Measurements from ENCODE around the gene TCF4. TPM values are rescaled to one million over a fixed set of nuclear protein-coding genes. Genes with fewer than 3 reads are reported as not detected.
"Not testable (repeated sequence)": the region's sequence is repeated elsewhere in the genome, so short reads cannot be mapped to it uniquely, and the experiment has no call there.

TCF4 gene
- total and polyA plus RNA-seq, 4 donors: 4.3 to 15.3 (median 11.5) TPM

DNA sequence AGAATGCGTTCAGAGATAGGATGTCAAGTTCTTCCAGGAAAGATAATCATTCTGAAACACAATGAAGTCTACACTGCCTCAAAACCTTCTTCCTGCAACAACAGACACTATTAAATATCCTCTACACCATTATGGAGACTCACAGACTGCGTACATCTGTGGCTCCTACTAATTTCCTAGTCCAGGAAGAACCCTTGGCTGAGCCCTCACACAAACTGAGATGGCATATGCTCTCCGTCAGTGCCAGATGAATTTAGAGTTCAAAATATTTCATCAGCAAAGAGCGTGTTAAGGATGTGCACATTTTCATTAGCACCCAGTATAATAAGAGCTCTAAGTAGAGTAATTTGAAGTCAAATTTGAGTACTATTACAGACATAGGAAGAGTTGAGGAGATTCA lies 117.2 kb downstream of the TCF4 start:
- TF ChIP-seq RXRA (IDR thresholded peaks at IDR 0.05): no peak
- no peak for TF ChIP-seq SP1 (IDR thresholded peaks at IDR 0.05)
- no peak for TF ChIP-seq RAD21 (IDR thresholded peaks at IDR 0.05)
- TF ChIP-seq JUND (IDR thresholded peaks at IDR 0.05): no peak
- no peak for TF ChIP-seq FOXA2 (IDR thresholded peaks at IDR 0.05)
- TF ChIP-seq, protein P1, sequence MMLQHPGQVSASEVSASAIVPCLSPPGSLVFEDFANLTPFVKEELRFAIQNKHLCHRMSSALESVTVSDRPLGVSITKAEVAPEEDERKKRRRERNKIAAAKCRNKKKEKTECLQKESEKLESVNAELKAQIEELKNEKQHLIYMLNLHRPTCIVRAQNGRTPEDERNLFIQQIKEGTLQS (IDR thresholded peaks at IDR 0.05): no peak
- no peaks in the 10 kb centered on the region for H3K36me3 ChIP-seq (ENCODE audit: control insufficient read depth in 4 of 4, insufficient read depth in 3 of 4, low read depth in 1 of 4, low read length in 3 of 4)
- no peak for DNase-seq (ENCODE audit: low spot score)
- no peak overlapping the region for H3K4me3 ChIP-seq (ENCODE audit: low read depth in 1 of 3, low read length in 3 of 3)
- H3K9me3 ChIP-seq (ENCODE audit: control insufficient read depth in 4 of 4, low read length in 3 of 4): no peaks in the 10 kb centered on the region
- H3K27ac ChIP-seq (ENCODE audit: low read depth in 1 of 2, low read length in 2 of 2): no peak overlapping the region
- no peaks in the 10 kb centered on the region for H3K4me1 ChIP-seq (ENCODE audit: control insufficient read depth in 4 of 4, insufficient read depth in 4 of 4, low read length in 3 of 4)
- WGBS: 85% methylated on average over 4 of the region's 4 CpGs
- H3K9ac ChIP-seq (ENCODE audit: low read depth in 1 of 2, low read length in 2 of 2): no peak overlapping the region
- no peaks in the 10 kb centered on the region for H3K27me3 ChIP-seq (ENCODE audit: control insufficient read depth in 4 of 4, insufficient read depth in 4 of 4, low read length in 3 of 4)

DNA sequence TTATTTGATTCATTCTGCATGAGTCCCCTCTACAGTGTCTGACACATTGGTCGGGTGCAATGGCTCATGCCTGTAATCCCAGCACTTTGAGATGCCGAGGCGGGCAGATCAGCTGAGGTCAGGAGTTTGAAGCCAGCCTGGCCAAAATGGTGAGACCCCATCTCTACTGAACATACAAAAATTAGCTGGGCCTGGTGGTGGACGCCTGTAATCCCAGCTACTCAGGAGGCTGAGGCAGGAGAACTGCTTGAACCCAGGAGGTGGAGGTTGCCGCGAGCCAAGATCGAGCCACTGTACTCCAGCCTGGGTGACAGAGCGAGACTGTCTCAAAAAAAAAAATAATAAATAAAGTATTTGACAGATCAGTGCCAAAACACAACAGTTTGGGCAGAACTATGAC lies 118.9 kb downstream of the TCF4 start:
- H3K9ac ChIP-seq (ENCODE audit: low read depth in 1 of 2, low read length in 2 of 2): not testable (repeated sequence)
- 94% methylated on average over 8 of the region's 8 CpGs for WGBS

DNA sequence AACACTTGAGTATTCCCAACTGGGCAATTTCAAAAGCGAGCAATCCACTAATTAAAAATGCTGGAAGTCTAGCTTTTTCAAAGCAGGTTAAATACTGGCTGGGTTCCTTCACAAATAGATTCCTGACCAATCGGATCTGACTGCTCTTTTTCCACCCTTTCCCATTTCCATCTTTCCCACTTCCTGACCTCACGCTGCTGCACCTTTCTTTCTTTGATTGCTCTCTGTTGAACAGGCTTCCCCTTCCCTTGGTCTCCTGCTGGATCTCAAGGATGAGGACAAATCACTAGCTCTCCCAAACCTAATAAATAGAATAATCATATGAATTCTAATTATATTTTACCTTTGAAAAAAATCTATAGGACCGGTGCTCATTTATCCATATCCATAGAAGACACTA lies 121.2 kb downstream of the TCF4 start:
- Histone ChIP-seq H3K27ac (ENCODE audit: low read depth in 1 of 2, low read length in 2 of 2) (no peak overlapping the region), H3K9me3 (ENCODE audit: control insufficient read depth in 4 of 4, low read length in 3 of 4) (no peaks in the 10 kb centered on the region), H3K36me3 (ENCODE audit: control insufficient read depth in 4 of 4, insufficient read depth in 3 of 4, low read depth in 1 of 4, low read length in 3 of 4) (no peaks in the 10 kb centered on the region), H3K4me1 (ENCODE audit: control insufficient read depth in 4 of 4, insufficient read depth in 4 of 4, low read length in 3 of 4) (no peaks in the 10 kb centered on the region), H3K9ac (ENCODE audit: low read depth in 1 of 2, low read length in 2 of 2) (no peak overlapping the region), H3K4me3 (ENCODE audit: low read depth in 1 of 3, low read length in 3 of 3) (no peak overlapping the region), H3K27me3 (ENCODE audit: control insufficient read depth in 4 of 4, insufficient read depth in 4 of 4, low read length in 3 of 4) (no peaks in the 10 kb centered on the region)
- WGBS: 90% methylated on average over 4 of the region's 4 CpGs
- no peak for TF ChIP-seq RAD21 (IDR thresholded peaks at IDR 0.05)
- no peak for TF ChIP-seq HNF4A (conservative IDR thresholded peaks at IDR 0.05)
- TF ChIP-seq FOXA2 (IDR thresholded peaks at IDR 0.05): no peak
- TF ChIP-seq, protein P1 (IDR thresholded peaks at IDR 0.05): no peak
- no peak for TF ChIP-seq SP1 (IDR thresholded peaks at IDR 0.05)
- TF ChIP-seq, protein P2, sequence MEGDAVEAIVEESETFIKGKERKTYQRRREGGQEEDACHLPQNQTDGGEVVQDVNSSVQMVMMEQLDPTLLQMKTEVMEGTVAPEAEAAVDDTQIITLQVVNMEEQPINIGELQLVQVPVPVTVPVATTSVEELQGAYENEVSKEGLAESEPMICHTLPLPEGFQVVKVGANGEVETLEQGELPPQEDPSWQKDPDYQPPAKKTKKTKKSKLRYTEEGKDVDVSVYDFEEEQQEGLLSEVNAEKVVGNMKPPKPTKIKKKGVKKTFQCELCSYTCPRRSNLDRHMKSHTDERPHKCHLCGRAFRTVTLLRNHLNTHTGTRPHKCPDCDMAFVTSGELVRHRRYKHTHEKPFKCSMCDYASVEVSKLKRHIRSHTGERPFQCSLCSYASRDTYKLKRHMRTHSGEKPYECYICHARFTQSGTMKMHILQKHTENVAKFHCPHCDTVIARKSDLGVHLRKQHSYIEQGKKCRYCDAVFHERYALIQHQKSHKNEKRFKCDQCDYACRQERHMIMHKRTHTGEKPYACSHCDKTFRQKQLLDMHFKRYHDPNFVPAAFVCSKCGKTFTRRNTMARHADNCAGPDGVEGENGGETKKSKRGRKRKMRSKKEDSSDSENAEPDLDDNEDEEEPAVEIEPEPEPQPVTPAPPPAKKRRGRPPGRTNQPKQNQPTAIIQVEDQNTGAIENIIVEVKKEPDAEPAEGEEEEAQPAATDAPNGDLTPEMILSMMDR (IDR thresholded peaks at IDR 0.05; ENCODE audit: low read depth, low read length, missing input control): no peak
- no peak for TF ChIP-seq EGR1 (IDR thresholded peaks at IDR 0.05; ENCODE audit: low read depth in 2 of 2)
- TF ChIP-seq, protein P3, sequence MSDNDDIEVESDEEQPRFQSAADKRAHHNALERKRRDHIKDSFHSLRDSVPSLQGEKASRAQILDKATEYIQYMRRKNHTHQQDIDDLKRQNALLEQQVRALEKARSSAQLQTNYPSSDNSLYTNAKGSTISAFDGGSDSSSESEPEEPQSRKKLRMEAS (IDR thresholded peaks at IDR 0.05): no peak
- TF ChIP-seq NR2F2 (IDR thresholded peaks at IDR 0.05): no peak
- TF ChIP-seq FOXA1 (IDR thresholded peaks at IDR 0.05): no peak
- TF ChIP-seq RXRA (IDR thresholded peaks at IDR 0.05): no peak
- TF ChIP-seq GABPA (IDR thresholded peaks at IDR 0.05 in 1 of 2, conservative IDR thresholded peaks at IDR 0.05 in 1 of 2): no peak
- no peak for TF ChIP-seq HNF4G (IDR thresholded peaks at IDR 0.05)
- TF ChIP-seq TAF1 (conservative IDR thresholded peaks at IDR 0.05): no peak
- TF ChIP-seq JUND (IDR thresholded peaks at IDR 0.05): no peak
- TF ChIP-seq YY1 (IDR thresholded peaks at IDR 0.05): no peak
- TF ChIP-seq, protein P4, sequence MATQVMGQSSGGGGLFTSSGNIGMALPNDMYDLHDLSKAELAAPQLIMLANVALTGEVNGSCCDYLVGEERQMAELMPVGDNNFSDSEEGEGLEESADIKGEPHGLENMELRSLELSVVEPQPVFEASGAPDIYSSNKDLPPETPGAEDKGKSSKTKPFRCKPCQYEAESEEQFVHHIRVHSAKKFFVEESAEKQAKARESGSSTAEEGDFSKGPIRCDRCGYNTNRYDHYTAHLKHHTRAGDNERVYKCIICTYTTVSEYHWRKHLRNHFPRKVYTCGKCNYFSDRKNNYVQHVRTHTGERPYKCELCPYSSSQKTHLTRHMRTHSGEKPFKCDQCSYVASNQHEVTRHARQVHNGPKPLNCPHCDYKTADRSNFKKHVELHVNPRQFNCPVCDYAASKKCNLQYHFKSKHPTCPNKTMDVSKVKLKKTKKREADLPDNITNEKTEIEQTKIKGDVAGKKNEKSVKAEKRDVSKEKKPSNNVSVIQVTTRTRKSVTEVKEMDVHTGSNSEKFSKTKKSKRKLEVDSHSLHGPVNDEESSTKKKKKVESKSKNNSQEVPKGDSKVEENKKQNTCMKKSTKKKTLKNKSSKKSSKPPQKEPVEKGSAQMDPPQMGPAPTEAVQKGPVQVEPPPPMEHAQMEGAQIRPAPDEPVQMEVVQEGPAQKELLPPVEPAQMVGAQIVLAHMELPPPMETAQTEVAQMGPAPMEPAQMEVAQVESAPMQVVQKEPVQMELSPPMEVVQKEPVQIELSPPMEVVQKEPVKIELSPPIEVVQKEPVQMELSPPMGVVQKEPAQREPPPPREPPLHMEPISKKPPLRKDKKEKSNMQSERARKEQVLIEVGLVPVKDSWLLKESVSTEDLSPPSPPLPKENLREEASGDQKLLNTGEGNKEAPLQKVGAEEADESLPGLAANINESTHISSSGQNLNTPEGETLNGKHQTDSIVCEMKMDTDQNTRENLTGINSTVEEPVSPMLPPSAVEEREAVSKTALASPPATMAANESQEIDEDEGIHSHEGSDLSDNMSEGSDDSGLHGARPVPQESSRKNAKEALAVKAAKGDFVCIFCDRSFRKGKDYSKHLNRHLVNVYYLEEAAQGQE (IDR thresholded peaks at IDR 0.05): no peak
- TF ChIP-seq, protein P5, sequence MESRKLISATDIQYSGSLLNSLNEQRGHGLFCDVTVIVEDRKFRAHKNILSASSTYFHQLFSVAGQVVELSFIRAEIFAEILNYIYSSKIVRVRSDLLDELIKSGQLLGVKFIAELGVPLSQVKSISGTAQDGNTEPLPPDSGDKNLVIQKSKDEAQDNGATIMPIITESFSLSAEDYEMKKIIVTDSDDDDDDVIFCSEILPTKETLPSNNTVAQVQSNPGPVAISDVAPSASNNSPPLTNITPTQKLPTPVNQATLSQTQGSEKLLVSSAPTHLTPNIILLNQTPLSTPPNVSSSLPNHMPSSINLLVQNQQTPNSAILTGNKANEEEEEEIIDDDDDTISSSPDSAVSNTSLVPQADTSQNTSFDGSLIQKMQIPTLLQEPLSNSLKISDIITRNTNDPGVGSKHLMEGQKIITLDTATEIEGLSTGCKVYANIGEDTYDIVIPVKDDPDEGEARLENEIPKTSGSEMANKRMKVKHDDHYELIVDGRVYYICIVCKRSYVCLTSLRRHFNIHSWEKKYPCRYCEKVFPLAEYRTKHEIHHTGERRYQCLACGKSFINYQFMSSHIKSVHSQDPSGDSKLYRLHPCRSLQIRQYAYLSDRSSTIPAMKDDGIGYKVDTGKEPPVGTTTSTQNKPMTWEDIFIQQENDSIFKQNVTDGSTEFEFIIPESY (IDR thresholded peaks at IDR 0.05): no peak
- no peak for DNase-seq (ENCODE audit: low spot score)

More for the DNA sequence above, 118.9 kb downstream of the TCF4 start:
- H3K4me3 ChIP-seq (ENCODE audit: low read depth in 1 of 3, low read length in 3 of 3); DNase-seq (ENCODE audit: low spot score); H3K27me3 ChIP-seq (ENCODE audit: control insufficient read depth in 4 of 4, insufficient read depth in 4 of 4, low read length in 3 of 4); H3K36me3 ChIP-seq (ENCODE audit: control insufficient read depth in 4 of 4, insufficient read depth in 3 of 4, low read depth in 1 of 4, low read length in 3 of 4); H3K27ac ChIP-seq (ENCODE audit: low read depth in 1 of 2, low read length in 2 of 2); H3K9me3 ChIP-seq (ENCODE audit: control insufficient read depth in 4 of 4, low read length in 3 of 4); H3K4me1 ChIP-seq (ENCODE audit: control insufficient read depth in 4 of 4, insufficient read depth in 4 of 4, low read length in 3 of 4): not testable (repeated sequence)
